Panc1 (cell line): ENCODE data around the gene GSTM3. TPM values are rescaled to one million over a fixed set of nuclear protein-coding genes. Genes with fewer than 3 reads are reported as not detected.
"Not testable (repeated sequence)": the region's sequence is repeated elsewhere in the genome, so short reads cannot be mapped to it uniquely, and the experiment has no call there.

ENCODE experiments used
- ATAC-seq: fragments of 200-7000 bp; cut with Tn5 transposase; 2 replicates; pipeline ENCODE4 v1.9.1; 2020; ENCODE audit warnings: mild to moderate bottlenecking, moderate library complexity
- BruUV-seq: library from RNA; stranded (reverse); fragments of 400-500 nt; replicated peaks from 2 replicates; lab custom pipeline; 2021; lab: Mats Ljungman, UMichigan
- CTCF ChIA-PET: fragments of 300-600 bp; sonication (Branson Sonifier 250); formaldehyde crosslinking; loops from one replicate; lab custom pipeline; 2022; ENCODE audit warnings: antibody characterized with exemption; lab: Charles Lee
- POLR2A ChIA-PET: fragments of 300-600 bp; sonication (Branson Sonifier 250); formaldehyde crosslinking; loops from one replicate; lab custom pipeline; 2022; ENCODE audit warnings: antibody characterized with exemption; lab: Charles Lee
- DNase-seq: peaks from one replicate; pipeline ENCODE4 v3.0.0-alpha.2; 2010; ENCODE audit warnings: low read depth, low spot score
- H3K27ac ChIP-seq: 2 replicates; pipeline ENCODE4 v1.5.1; 2011; ENCODE audit warnings: mild to moderate bottlenecking, low read length, inconsistent platforms
- H3K27me3 ChIP-seq: fragments of 200-500 bp; sonication (Bioruptor generic); 2 replicates; pipeline ENCODE4 v1.6.0; 2014; ENCODE audit warnings: low read length, inconsistent platforms; ENCODE audit not compliant: control insufficient read depth, insufficient read depth
- H3K36me3 ChIP-seq: fragments of 200-500 bp; sonication (Bioruptor generic); 2 replicates; pipeline ENCODE4 v1.5.1; 2014; ENCODE audit warnings: inconsistent platforms, mild to moderate bottlenecking, low read length, moderate library complexity; ENCODE audit not compliant: control insufficient read depth, insufficient read depth
- H3K4me1 ChIP-seq: 2 replicates; pipeline ENCODE4 v1.5.1; 2011; ENCODE audit warnings: inconsistent platforms, mild to moderate bottlenecking, low read length, moderate library complexity; ENCODE audit not compliant: control insufficient read depth, insufficient read depth
- H3K4me3 ChIP-seq, 2 experiments: 2 replicates each; pipeline ENCODE4 v1.5.1; 2011 to 2012; ENCODE audit warnings: low read depth in 2 of 2, low read length in 2 of 2, mild to moderate bottlenecking in 2 of 2, inconsistent platforms in 1 of 2, moderate library complexity in 1 of 2
- H3K9me3 ChIP-seq: fragments of 200-500 bp; sonication (Bioruptor generic); 2 replicates; pipeline ENCODE4 v1.5.1; 2014; ENCODE audit warnings: low read depth, mild to moderate bottlenecking, inconsistent platforms, low read length, moderate library complexity; ENCODE audit not compliant: control insufficient read depth, insufficient read depth
- POLR2AphosphoS5 ChIP-seq: IDR thresholded peaks from 2 replicates; pipeline ENCODE4 v1.6.1; 2012; ENCODE audit warnings: mild to moderate bottlenecking, low read depth, low read length, moderate library complexity
- SIN3A ChIP-seq: IDR thresholded peaks from 2 replicates; pipeline ENCODE4 v1.6.1; 2012; ENCODE audit warnings: low read depth, mild to moderate bottlenecking, low read length, moderate library complexity, borderline replicate concordance; ENCODE audit not compliant: insufficient read depth
- TCF7L2 ChIP-seq: IDR thresholded peaks from 2 replicates; pipeline ENCODE4 v1.6.1; 2011; ENCODE audit warnings: mild to moderate bottlenecking, low read depth, low read length, inconsistent platforms
- in situ Hi-C: cut with HindIII; loops from 2 replicates; pipeline ENCODE4 v1.10.0; 2016; ENCODE audit warnings: low sequenced_read_pairs, low pct_unique_long_range_greater_than_20kb
- intact Hi-C: fragments of 100-400 bp; cut with micrococcal nuclease; formaldehyde crosslinking; loops from one replicate; pipeline ENCODE4 v1.10.0; 2022; ENCODE audit not compliant: unreplicated experiment
- total RNA-seq: library from RNA; stranded (reverse); gene quantifications from one replicate; pipeline ENCODE4 v1.2.1, GENCODE V29; 2021; ENCODE audit not compliant: unreplicated experiment
- TF ChIP-seq, protein P1 (sequence below): fragments of 450-650 bp; IDR thresholded peaks from 2 replicates; pipeline ENCODE4 v1.5.1; 2017; ENCODE audit warnings: mild to moderate bottlenecking
- TF ChIP-seq, protein P2 (sequence below), 2 experiments: IDR thresholded peaks; 2 replicates each; pipeline ENCODE4 v1.6.1; 2011 to 2012; ENCODE audit warnings: low read depth in 2 of 2, control low read depth in 1 of 2, low read length in 1 of 2, mild to moderate bottlenecking in 1 of 2, moderate library complexity in 1 of 2; ENCODE audit not compliant: insufficient read depth in 1 of 2

GSTM3 gene
- total RNA-seq, 1 experiment from 2014 or later = 93.1 TPM

DNA sequence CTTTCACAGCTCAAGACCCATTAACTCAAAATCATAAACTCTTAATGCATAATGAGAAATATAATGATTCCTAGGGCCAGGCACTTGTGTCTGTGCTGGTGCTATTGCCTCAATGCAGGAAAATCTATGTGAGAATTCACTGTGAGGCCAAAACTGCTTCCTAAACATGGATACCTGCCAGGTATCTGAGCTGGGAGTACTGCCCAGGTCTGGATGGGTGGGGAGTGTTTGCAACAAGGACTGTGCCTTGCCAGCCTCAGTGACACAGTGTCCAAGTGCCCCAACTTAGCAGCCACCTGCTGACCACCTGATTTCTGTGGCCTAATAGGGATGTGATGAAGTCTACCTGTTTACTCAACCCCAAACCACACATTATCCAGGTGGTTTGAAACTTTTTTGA, 31.0 kb downstream of the GSTM3 start:
- BruUV-seq, H3K4me3 ChIP-seq, H3K27me3 ChIP-seq, H3K4me1 ChIP-seq, H3K36me3 ChIP-seq, intact Hi-C loops, CTCF ChIA-PET, H3K9me3 ChIP-seq, DNase-seq, POLR2A ChIA-PET, ATAC-seq, H3K27ac ChIP-seq, in situ Hi-C loops: not testable (repeated sequence)

DNA sequence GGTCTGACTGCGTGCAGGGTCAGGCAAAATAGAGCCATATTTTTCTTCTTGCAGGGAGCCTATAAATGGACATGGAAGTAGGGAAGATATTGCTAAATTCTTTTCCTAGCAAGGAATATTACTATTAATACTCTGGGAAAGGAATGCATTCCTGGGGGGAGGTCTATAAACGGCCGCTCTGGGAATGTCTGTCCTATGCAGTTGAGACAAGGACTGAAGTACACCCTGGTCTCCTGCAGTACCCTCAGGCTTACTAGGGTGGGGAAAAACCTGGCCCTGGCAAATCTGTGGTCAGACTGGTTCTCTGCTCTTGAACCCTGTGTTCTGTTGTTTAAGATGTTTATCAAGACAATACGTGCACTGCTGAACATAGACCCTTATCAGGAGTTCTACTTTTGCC, 31.9 kb downstream of the GSTM3 start:
- ATAC-seq, intact Hi-C loops, in situ Hi-C loops, H3K4me1 ChIP-seq, H3K9me3 ChIP-seq, CTCF ChIA-PET, H3K27me3 ChIP-seq, H3K4me3 ChIP-seq, DNase-seq, H3K36me3 ChIP-seq, POLR2A ChIA-PET, H3K27ac ChIP-seq, BruUV-seq: not testable (repeated sequence)

DNA sequence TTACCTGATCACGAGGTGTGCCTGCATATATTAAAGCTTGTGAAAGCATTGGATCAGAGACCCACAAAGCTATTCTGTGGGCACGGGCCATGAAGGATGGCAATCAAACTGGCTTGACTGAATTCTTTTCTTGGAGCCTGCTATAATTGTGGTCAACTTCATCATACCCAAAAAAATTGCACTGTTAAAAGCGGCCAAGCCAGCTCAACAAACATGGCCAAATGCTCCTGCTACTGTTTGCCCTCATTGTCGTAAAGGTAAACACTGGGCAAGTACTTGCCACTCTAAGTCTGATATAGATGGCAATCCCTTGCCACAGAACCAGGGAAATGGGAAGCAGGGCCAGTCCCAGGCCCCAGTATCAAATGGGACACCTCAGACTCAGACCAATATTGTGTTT, 35.4 kb downstream of the GSTM3 start:
- in situ Hi-C loops = no loop called here
- intact Hi-C loops = no loop called here

More for the DNA sequence above, 35.4 kb downstream of the GSTM3 start:
- H3K27me3 ChIP-seq = no peaks in the 10 kb centered on the region
- H3K27ac ChIP-seq = no peak overlapping the region
- no peaks in the 10 kb centered on the region for H3K4me1 ChIP-seq
- TF ChIP-seq POLR2AphosphoS5 (no peak), SIN3A (no peak), TCF7L2 (no peak)
- TF ChIP-seq, protein P1, sequence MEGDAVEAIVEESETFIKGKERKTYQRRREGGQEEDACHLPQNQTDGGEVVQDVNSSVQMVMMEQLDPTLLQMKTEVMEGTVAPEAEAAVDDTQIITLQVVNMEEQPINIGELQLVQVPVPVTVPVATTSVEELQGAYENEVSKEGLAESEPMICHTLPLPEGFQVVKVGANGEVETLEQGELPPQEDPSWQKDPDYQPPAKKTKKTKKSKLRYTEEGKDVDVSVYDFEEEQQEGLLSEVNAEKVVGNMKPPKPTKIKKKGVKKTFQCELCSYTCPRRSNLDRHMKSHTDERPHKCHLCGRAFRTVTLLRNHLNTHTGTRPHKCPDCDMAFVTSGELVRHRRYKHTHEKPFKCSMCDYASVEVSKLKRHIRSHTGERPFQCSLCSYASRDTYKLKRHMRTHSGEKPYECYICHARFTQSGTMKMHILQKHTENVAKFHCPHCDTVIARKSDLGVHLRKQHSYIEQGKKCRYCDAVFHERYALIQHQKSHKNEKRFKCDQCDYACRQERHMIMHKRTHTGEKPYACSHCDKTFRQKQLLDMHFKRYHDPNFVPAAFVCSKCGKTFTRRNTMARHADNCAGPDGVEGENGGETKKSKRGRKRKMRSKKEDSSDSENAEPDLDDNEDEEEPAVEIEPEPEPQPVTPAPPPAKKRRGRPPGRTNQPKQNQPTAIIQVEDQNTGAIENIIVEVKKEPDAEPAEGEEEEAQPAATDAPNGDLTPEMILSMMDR = no peak
- TF ChIP-seq, protein P2, sequence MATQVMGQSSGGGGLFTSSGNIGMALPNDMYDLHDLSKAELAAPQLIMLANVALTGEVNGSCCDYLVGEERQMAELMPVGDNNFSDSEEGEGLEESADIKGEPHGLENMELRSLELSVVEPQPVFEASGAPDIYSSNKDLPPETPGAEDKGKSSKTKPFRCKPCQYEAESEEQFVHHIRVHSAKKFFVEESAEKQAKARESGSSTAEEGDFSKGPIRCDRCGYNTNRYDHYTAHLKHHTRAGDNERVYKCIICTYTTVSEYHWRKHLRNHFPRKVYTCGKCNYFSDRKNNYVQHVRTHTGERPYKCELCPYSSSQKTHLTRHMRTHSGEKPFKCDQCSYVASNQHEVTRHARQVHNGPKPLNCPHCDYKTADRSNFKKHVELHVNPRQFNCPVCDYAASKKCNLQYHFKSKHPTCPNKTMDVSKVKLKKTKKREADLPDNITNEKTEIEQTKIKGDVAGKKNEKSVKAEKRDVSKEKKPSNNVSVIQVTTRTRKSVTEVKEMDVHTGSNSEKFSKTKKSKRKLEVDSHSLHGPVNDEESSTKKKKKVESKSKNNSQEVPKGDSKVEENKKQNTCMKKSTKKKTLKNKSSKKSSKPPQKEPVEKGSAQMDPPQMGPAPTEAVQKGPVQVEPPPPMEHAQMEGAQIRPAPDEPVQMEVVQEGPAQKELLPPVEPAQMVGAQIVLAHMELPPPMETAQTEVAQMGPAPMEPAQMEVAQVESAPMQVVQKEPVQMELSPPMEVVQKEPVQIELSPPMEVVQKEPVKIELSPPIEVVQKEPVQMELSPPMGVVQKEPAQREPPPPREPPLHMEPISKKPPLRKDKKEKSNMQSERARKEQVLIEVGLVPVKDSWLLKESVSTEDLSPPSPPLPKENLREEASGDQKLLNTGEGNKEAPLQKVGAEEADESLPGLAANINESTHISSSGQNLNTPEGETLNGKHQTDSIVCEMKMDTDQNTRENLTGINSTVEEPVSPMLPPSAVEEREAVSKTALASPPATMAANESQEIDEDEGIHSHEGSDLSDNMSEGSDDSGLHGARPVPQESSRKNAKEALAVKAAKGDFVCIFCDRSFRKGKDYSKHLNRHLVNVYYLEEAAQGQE (IDR thresholded peaks at IDR 0.05; ENCODE audit: insufficient read depth in 1 of 2, low read depth in 2 of 2, low read length in 1 of 2) = no peak
- ChIA-PET POLR2A (no interaction called here), CTCF (no interaction called here)
- BruUV-seq = no TSS peak
- H3K36me3 ChIP-seq = no peaks in the 10 kb centered on the region
- DNase-seq (no peak), ATAC-seq (no peak)
- H3K4me3 ChIP-seq = no peak overlapping the region
- no peaks in the 10 kb centered on the region for H3K9me3 ChIP-seq
